HT1080 (cell line): ENCODE results near the gene HNRNPM. TPM values are rescaled to one million over a fixed set of nuclear protein-coding genes. Genes with fewer than 3 reads are reported as not detected.

Experiments
- DNase-seq: peaks from one replicate; pipeline ENCODE4 v3.0.0-alpha.2; 2015; ENCODE audit warnings: low read depth
- total RNA-seq: library from RNA; depleted of rRNA; stranded (reverse); fragments of >200 nt; shearing (Covaris generic); gene quantifications from 2 replicates; pipeline ENCODE4 v1.2.3, GENCODE V29; 2014

Gene HNRNPM
- total RNA-seq, 1 experiment from 2014 or later = 146 TPM

DNA sequence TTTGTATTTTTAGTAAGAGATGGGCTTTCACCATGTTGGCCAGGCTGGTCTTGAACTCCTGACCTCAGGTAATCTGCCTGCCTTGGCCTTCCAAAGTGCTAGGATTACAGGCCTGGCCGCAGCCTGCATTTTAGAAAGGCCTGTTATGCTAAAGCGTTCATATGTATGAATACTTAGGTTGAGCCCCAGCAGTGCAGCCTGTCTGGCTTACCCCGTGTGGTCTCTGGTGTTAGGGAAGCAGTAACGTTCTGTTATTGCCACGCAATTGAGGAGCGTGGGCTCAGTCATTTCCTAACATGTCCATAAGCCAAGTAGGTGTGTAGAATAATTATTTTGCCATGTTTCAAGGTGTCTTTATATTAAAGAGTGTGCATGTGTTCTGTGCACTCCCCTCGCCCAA is 14.3 kb downstream of the HNRNPM start:
- no peak for DNase-seq

DNA sequence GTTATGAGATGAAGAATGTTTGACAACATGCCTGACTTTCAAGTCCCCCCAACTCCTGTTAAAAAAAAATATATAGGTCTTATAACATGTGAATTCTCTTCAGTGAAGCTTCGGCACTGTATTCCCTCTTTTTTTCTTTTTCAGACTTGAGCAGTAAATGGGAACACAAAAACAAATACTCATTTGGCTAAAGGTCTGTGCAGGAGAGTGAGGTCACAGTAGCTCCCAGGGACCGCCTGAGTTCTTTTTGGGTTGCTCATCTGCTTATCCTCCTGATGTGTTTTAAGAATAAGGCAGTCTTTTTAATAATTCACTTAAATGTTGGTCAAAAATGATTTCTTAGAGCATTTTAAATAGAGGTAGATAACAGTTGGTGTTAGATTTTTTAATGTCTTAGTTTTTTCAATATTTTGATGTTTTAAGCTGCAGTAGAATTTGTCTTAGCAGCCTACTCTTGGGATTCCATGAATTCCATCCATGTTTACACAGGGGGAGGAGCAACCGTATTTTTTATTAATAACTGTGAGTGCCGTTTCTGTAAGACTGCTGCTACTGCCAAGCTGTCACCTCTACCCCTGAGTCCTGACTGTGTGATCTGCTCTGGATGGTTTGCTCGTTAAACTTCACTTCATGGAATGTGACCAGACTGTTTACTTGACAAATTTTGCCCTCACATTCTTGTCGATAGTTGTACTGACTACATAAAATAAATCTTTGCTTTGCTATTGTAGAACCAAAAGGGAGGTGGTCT is 14.9 kb downstream of the HNRNPM start:
- DNase-seq = no peak

DNA sequence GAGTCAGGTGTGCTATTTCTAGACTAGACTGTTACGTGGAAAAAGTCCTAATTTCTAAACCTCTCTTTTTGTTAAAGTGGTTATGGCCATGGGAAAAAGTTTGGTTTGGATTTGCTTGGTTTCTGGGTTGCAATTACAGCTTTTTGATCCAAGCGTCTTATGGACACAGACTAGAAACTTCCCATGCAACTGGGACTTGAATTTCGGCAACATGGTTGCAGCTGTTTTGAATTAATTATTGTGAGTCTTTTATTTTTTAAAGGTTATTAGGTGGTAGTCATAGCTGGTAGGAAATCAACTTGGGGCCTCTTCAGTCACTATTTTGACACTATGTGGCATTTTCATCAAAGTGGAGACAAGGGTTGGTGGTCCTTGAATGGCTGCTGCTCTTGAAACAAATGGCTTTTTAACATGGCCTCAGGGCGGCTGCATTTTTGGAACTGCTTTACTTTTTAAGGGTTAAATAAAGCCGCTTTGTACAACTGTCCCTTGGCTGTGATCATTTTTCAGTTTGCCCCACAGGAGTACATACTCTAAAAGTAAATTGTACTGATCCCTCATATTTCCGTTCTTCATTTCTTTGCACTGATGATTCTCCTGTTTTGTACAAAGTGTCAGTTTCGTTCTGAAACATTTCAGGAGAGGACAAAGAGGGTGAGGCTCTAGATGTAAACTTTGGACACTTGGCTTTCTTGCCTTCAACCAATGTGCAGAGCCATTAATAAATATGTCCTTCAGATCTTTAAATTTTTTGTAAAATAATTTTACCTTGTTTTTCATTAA is 15.9 kb downstream of the HNRNPM start:
- DNase-seq = no peak

DNA sequence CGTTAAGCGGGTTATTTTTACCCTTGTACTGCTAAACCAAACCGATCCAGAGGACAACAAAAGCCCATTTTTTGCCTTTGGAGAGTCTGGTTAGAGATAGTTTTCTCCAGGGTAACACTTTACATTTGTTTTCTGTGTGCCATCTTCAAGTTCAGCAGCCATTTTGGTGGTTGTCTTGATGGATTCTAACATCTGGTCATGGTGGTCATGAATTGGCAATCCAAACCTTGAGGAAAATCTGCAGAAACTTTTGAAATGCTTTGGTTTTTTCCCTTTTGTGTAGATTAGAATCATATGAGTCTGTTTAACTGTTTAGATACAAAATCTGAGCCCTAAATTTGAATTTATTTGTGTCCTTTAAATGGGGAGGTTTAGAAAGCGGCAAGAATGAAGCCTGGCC is 16.6 kb downstream of the HNRNPM start:
- DNase-seq = no peak

DNA sequence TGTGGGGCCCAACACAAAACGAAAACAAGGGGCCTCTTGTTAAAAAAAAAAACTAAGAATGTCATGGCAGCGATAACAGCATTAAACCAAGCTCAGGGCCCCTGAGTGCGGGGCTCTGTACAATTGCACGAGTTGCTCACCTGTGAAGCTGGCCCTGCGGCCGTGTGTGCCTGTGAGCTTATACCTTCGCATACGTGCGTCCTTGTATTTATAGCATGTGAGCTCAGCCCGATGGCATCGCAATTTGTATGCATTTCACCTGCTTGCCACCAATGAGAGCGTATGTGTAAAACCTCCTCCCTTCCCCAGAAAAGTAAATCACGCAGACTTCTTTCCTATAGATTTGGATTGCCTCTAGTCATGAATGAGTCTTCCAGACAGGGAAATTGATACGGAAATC is 17.1 kb downstream of the HNRNPM start:
- no peak for DNase-seq

DNA sequence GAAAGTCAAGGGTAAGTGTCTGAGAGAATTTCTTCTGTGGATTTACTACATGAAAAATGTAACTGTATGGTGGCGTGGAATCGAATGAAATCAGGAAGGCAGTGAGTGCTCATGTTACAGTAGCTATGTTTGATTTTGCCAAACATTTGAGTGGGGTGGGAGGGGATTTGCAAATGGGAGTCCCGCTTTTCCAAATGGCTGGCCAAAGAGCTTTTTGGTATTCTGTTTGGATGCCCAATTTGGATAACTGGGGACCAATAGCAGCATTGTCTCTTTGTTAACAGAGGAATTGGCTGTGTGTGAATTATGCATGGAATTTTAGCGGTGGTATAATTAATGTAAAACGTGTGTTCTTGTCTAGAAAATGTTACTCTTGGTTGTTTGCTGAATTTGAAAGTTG is 17.8 kb downstream of the HNRNPM start:
- no peak for DNase-seq

DNA sequence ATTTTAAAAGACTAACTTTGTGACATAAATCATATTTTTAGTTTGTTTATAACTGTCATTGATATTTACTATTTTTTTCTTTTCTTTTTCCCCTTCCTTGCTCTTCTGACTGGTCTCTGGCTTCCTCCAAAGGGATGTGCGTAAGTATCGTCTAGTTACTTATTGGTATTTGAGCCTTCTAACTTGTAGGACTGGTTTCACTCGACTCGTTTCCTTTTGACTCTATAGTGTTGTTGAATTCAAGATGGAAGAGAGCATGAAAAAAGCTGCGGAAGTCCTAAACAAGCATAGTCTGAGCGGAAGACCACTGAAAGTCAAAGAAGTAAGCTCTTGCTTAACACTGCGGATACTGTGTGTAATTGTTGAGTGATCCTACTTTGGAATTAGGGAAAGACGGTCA is 18.6 kb downstream of the HNRNPM start:
- DNase-seq = no peak

DNA sequence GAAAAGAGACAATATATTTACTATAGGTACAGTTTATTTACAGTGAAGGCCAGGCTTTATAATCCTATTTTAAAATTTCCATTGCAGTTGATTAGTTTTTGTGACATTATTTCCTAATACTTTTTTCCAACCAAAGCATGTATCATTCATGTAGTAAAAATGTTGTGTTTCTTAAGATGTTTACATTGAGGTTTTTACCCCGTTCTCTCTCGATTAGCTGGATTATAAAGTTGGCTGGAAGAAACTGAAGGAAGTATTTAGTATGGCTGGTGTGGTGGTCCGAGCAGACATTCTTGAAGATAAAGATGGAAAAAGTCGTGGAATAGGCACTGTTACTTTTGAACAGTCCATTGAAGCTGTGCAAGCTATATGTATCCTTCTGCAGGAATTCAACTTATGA is 21.2 kb downstream of the HNRNPM start:
- DNase-seq = no peak

DNA sequence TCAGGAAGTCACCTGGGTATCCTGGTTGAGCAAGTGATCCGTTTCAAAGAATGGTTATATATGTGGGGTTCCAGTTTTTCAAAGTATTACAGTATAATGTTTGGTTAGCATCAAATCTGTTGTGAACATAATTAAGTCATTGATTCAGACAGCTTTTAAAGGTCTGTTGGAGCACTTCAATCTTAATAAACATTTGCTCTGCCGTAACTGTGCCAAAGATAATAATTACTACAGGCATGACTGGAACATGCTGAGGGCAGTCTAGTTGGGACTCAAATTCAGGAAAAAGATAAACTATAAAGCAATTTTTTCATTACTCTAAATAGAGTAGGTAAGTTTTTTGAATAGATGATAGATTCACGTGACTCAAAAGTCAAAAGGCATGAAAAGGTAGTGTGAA is 23.3 kb downstream of the HNRNPM start:
- DNase-seq = no peak

DNA sequence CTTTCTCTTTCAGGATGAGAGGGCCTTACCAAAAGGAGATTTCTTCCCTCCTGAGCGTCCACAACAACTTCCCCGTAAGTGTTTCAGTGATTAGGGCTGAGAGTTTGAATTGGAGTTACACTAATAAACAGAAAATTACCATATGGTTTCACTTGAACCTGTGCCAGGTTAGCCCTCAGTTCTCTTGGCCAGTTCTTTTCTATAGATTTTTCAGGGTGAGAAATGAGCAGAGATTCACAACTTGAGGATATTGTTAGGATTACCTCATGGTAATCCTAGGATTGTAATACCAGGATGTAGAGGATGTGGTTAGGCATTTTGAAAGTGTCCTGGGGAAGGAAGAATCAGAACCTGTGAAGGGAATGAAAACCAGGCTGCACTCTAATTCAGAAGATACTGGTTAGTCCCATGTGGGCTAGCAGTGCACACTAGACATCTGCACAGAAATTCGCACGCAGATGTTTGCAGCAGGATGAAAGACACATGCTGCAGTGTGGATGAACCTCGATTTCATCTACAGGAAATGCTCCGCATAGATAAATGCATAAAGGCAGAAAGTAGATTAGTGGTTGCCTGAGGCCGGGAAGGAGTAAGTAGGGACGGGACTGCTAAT is 24.1 kb downstream of the HNRNPM start:
- no peak for DNase-seq

DNA sequence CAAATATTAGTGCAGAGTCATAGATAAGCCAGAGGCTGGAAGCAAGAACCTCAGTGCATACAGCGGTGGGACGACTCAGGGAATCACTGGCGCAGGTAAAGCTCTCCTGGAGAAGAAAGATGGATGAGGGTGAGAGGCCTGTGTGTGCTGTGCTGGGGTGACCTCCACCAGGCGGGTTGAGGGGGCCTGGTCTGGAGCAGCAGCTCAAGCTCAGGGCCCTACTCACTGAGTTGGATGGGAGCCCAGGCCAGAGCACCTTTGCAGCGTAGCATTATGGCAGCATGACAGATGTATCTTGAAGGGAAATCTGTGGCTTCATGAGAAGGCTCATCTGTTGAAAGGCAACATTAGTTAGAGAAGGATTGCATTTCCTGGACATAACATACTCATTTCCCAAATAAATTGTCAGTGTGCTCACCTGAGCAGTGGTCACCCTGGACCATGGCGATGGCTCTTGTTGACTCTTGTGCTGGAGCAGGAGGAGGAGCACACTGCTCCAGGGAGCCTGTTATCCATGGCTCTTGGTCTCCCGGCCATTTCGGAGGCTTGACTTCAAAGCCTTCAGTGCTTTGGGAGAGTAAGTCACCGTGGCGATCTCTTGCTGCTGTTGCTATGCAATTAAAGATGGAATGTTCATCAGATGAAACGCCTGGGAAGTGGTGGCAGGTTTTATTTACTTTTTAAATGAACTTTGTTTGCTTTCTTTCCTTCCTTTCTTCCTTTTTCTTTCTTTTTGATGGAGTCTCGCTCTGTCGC is 25.0 kb downstream of the HNRNPM start:
- no peak for DNase-seq

DNA sequence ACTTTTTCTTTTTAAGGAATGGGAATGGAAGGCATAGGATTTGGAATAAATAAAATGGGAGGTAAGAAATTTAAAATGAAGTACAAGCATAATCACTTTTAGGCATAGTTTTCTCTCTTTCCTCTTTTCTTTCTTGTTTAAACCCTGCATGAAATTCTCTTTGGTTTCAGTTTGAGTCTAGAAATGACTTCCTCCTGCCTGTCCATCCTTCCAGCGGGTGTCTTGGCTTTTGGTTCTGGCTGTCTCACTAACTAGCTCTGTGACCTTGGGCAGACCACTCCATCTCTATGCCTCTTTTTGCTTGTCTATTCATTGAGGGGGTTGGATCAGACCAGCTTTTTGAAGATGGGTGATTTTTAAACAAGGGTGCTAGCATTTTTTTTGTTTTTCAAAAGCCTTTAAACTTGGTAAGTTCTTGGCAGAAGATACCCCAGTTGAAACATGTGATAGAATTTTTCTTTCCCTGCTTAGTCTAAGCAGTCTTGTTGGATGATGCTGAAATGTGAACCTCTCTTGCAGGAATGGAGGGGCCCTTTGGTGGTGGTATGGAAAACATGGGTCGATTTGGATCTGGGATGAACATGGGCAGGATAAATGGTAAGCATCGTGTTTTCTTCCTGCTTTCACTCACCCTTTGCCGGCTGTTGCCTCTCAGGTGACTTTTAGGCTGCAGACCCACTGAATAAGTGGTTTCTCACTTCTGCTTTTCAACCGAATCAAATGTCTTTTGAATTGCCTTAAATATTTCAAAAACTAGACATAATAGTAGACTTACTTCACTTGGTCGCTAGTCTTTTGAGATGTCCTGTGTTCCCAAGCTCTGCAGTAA is 29.1 kb downstream of the HNRNPM start:
- no peak for DNase-seq

DNA sequence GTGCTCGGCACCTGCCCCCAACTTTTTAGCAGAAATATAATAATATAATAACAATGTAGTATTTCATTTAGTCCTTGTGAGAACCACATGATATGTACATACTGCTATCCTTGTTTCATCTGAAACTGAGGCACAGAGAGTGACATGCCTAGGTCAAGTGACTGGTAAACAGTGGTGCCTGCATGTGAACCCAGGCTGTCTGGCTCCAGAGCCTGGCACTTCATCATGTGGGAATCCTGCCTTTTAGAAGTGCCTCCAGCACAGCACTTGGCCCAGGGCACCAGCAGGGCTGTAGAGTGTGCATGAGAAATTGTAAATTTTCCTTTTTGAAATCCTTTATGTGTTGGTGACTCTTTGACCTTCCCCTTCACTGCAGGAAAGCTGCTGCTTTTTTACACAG is 30.2 kb downstream of the HNRNPM start:
- DNase-seq = no peak

DNA sequence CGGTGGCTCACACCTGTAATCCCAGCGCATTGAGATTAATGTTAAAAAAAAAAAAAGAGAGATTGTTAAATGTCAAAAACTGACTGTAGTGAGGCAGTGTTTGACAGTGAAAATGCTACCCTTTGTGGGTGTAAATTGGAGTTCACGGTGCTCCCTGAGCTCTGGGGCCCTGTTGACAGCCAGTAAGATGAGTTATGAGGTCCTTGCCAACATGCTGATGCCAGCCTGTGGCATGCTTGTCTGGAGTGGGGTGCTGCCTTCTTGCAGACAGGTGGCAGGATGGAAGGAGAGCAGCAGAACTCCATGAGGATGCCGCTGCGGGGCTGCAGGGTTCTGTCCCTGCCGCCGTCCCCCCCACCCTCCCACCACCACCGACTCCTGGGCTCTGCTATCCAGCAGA is 31.7 kb downstream of the HNRNPM start:
- no peak for DNase-seq

DNA sequence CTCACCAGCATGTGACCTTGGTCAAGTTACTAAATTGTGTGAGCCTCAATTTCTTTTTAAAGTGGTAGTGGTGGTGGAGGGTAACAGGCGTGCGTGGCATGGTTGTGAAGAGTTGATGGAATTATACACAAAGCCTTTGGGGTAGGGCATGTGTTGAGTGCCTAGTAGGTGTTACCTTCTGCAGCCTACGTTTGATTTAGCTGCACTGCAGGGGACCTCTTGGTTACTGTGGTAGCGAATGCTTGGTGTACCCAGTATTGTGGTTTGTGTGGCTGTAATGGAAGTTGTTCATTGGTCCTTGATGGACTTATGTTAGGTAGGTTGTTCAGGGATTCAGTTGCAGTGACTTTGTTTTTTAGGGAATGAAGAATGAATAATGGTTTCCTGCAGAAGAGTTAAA is 33.1 kb downstream of the HNRNPM start:
- DNase-seq = no peak

DNA sequence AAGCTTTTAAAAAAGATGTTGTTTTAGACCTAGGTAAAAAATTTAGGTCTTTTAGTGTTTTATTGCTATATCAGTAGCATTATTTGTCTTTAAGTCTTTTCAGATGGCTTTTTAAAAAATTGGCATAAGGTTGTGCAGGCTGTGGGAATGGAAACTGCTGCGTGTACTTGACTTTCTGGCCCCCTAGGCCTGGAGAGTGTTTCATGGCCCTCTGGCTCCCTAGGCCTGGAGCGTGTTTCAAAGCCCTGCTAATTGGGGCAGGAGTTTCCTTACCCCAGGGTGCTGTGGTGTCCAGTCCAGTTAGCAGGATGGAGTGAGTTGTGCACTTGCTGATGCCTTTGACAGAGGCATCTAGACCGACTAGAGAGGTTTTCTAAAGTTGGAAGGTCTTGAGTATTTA is 33.8 kb downstream of the HNRNPM start:
- no peak for DNase-seq

DNA sequence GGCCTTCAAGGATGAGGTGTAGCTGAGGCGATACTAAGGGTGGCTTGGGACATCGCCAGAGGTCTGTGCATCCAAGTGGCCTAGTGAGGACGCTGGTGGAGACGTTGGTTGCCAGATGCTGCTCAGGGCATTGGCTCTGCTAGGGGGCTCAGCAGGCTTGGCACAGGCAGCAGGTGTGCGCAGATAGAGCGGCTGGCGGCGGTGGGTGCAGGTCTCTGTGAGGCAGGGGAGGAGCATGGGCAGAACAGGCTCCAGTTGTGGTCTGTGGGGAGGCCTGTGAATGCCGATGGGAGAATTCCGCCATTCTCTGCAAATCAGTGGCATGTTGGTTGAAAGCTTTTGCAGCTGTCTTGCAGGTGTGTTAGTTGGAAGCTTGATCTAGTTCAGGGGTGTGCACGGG is 36.4 kb downstream of the HNRNPM start:
- no peak for DNase-seq

DNA sequence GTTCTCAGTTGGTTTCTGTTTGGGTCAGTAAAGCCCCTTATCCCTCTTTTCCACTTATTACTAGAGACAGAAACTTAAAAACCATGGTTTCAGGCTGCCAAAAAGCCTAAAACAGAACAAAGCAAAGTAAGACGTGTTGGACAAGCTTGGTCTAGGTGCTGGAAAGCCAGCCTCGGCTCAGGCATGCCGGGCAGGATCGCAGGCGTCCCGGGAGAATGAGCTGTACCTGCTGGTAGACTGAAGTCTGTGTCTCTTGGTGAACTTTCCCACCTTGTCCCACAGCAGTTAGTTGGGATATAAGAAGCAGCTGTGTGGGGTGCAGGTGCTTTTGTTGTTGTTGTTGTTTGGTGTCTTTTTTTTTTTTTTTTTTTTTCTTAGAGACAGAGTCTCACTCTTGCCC is 36.8 kb downstream of the HNRNPM start:
- no peak for DNase-seq

DNA sequence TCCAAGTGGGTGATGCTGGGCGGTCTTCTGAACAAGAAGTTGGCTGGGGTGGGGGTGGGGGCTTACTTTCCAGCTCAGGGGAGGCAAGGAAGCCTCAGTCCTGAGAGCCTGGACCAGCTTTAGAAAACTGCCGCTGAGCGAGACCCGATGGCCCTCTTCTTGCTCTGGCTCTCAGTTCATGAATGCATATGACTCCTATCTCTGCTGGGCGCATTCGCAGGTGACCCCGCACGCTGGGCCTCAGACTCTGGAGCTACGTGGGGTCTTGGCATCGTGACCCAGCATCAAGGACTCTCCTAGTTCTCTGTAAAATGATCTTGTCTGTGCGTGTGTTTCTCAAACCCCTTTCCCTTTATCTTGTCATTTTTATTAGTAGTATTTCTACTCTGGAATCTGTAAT is 37.9 kb downstream of the HNRNPM start:
- DNase-seq = no peak

DNA sequence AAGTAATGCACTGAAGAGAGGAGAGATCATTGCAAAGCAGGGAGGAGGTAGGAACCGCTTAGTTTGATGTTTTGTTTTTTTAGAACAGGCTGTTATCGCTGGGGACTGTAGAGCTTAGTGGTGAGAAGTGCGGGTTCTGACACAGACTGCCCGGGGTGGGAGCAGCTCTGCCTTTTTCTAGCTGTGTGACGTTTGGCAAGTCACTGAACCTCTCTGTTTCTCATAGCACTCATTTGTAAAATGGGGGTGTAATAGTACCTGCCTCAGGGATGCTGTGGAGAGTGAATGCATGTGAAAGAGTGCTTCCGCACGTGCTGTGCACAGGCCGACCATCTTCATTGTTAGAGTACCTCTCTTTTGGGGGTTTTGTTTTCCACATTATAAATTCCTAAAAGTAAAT is 38.4 kb downstream of the HNRNPM start:
- DNase-seq = no peak

DNA sequence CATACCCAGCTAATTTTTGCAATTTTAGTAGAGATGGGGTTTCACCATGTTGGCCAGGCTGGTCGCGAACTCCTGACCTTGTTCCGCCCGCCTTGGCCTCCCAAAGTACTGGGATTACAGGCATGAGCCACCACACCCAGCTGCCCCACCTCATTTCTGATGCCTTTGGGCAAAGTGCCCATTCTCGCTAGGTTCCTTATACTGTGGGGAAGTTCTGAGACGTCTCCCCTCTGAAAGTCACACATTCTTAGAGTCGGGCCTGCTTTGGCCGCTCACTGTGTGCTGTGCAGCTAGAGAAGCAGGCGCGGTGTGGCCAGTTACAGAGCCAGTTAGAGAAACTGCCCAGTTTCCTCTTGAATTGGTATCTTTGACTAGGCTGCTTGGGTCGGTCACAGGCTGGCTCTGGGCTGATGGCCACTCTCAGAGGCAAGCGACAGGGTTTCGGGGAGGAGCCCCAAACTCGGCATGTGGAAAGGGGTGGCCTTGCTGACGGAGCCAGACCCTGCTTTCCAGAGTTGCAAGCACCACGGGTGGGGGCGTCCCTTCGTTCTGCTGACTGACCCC is 39.6 kb downstream of the HNRNPM start:
- DNase-seq = no peak
